NB4 (cell line): ENCODE measurements around the gene IQGAP3.

ENCODE experiments used
- POLR2A ChIP-seq: IDR thresholded peaks from 2 replicates; pipeline ENCODE4 v1.6.1; 2011; ENCODE audit warnings: mild to moderate bottlenecking; ENCODE audit not compliant: insufficient read length; ENCODE audit errors: extremely low read depth
- TF ChIP-seq, protein P1 (sequence below): IDR thresholded peaks from one replicate; pipeline ENCODE4 v1.5.1; 2012; ENCODE audit warnings: low read depth, low read length

- TF ChIP-seq, protein P1, sequence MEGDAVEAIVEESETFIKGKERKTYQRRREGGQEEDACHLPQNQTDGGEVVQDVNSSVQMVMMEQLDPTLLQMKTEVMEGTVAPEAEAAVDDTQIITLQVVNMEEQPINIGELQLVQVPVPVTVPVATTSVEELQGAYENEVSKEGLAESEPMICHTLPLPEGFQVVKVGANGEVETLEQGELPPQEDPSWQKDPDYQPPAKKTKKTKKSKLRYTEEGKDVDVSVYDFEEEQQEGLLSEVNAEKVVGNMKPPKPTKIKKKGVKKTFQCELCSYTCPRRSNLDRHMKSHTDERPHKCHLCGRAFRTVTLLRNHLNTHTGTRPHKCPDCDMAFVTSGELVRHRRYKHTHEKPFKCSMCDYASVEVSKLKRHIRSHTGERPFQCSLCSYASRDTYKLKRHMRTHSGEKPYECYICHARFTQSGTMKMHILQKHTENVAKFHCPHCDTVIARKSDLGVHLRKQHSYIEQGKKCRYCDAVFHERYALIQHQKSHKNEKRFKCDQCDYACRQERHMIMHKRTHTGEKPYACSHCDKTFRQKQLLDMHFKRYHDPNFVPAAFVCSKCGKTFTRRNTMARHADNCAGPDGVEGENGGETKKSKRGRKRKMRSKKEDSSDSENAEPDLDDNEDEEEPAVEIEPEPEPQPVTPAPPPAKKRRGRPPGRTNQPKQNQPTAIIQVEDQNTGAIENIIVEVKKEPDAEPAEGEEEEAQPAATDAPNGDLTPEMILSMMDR = no peak
- peak; percentile 15 for TF ChIP-seq POLR2A
Measured at GRCh38 chr1:156499842-156500542, 72.4 kb downstream of the IQGAP3 start.
